ENCODE results near the gene METTL4.

METTL4 gene

GRCh38 chr18:2537296-2537695 lies 34.0 kb downstream of the METTL4 start:
- Histone ChIP-seq H3K27me3 (replicated peaks in 2 of 5; ENCODE audit: control insufficient read depth in 4 of 5, insufficient read depth in 5 of 5, low read length in 4 of 5) (no peaks in the 10 kb centered on the region), H3K36me3 (ENCODE audit: control insufficient read depth in 4 of 4, insufficient read depth in 4 of 4, low read length in 3 of 4) (peaks cover 0 to 3% (median 2%) of the 10 kb centered on the region in 4 experiments), H3K4me1 (ENCODE audit: control extremely low read depth in 1 of 4, control insufficient read depth in 4 of 4, insufficient read depth in 4 of 4, low read length in 3 of 4) (no peaks in the 10 kb centered on the region), H3K27ac (ENCODE audit: insufficient read depth in 1 of 2, low read depth in 1 of 2, low read length in 2 of 2, poor library complexity in 1 of 2, severe bottlenecking in 2 of 2) (no peak overlapping the region), H3K9me3 (ENCODE audit: control extremely low read depth in 1 of 5, control insufficient read depth in 4 of 5, insufficient read depth in 2 of 5, low read depth in 1 of 5, low read length in 4 of 5) (peaks cover 0 to 5% (median 0%) of the 10 kb centered on the region in 5 experiments), H3K4me3 (ENCODE audit: control insufficient read depth in 1 of 7, extremely low read depth in 1 of 7, insufficient read depth in 4 of 7, low read depth in 2 of 7, low read length in 6 of 7) (no peak overlapping the region)
- ChIA-PET POLR2A (no interaction called here), CTCF (interaction anchor here (0.7 to 1.8 kb wide), 2 partner anchors 10 to 1693 kb away, joined by 3 to 7 read pairs; no protein-coding TSS in a partner anchor)
- no CpG with 5 or more reads among the region's 3 CpGs for WGBS (ENCODE audit: insufficient coverage)
- no peak for DNase-seq

DNA sequence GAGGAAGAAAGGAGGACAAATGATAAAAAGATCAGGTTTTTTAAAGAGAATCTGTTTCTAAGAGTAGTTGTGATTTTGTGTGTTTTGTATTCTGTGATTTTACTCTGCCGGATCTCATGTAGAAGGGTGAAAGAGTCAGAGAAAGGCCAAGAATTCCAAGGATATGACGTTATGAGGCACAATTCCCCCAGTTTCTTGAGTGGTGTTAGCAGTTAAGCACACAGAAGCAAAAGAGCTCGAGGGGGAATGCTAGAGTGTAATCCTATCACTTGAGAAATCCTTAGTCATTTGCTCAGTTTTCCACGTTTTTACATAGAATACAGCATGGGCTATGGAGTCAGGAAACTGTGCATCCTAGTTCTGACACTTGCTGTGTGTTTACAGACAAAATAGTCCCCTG lies 34.8 kb downstream of the METTL4 start:
- H3K27me3 ChIP-seq (replicated peaks in 2 of 5; ENCODE audit: control insufficient read depth in 4 of 5, insufficient read depth in 5 of 5, low read length in 4 of 5) = no peaks in the 10 kb centered on the region
- H3K9me3 ChIP-seq (ENCODE audit: control extremely low read depth in 1 of 5, control insufficient read depth in 4 of 5, insufficient read depth in 2 of 5, low read depth in 1 of 5, low read length in 4 of 5) = peaks cover 0 to 5% (median 0%) of the 10 kb centered on the region in 5 experiments
- WGBS (ENCODE audit: insufficient coverage) = 94% methylated on average over 4 of the region's 4 CpGs
- ChIA-PET CTCF (interaction anchor here (0.6 to 1.8 kb wide), 2 partner anchors 11 to 1571 kb away, joined by 3 to 7 read pairs; no protein-coding TSS in a partner anchor), POLR2A (no interaction called here)
- no peak overlapping the region for H3K4me3 ChIP-seq (ENCODE audit: control insufficient read depth in 1 of 7, extremely low read depth in 1 of 7, insufficient read depth in 4 of 7, low read depth in 2 of 7, low read length in 6 of 7)
- H3K27ac ChIP-seq (ENCODE audit: insufficient read depth in 1 of 2, low read depth in 1 of 2, low read length in 2 of 2, poor library complexity in 1 of 2, severe bottlenecking in 2 of 2) = no peak overlapping the region
- peaks cover 0 to 3% (median 2%) of the 10 kb centered on the region in 4 experiments for H3K36me3 ChIP-seq (ENCODE audit: control insufficient read depth in 4 of 4, insufficient read depth in 4 of 4, low read length in 3 of 4)
- no peak for DNase-seq
- no peaks in the 10 kb centered on the region for H3K4me1 ChIP-seq (ENCODE audit: control extremely low read depth in 1 of 4, control insufficient read depth in 4 of 4, insufficient read depth in 4 of 4, low read length in 3 of 4)

GRCh38 chr18:2536063-2536462 lies 35.2 kb downstream of the METTL4 start:
- DNase-seq = no peak
- no peaks in the 10 kb centered on the region for H3K27me3 ChIP-seq (replicated peaks in 2 of 5; ENCODE audit: control insufficient read depth in 4 of 5, insufficient read depth in 5 of 5, low read length in 4 of 5)
- ChIA-PET CTCF (interaction anchor here (0.6 to 1.8 kb wide), 2 partner anchors 11 to 1572 kb away, joined by 3 to 7 read pairs; no protein-coding TSS in a partner anchor), POLR2A (no interaction called here)
- no peak overlapping the region for H3K27ac ChIP-seq (ENCODE audit: insufficient read depth in 1 of 2, low read depth in 1 of 2, low read length in 2 of 2, poor library complexity in 1 of 2, severe bottlenecking in 2 of 2)
- peaks cover 0 to 5% (median 0%) of the 10 kb centered on the region in 5 experiments for H3K9me3 ChIP-seq (ENCODE audit: control extremely low read depth in 1 of 5, control insufficient read depth in 4 of 5, insufficient read depth in 2 of 5, low read depth in 1 of 5, low read length in 4 of 5)
- peaks cover 0 to 3% (median 2%) of the 10 kb centered on the region in 4 experiments for H3K36me3 ChIP-seq (ENCODE audit: control insufficient read depth in 4 of 4, insufficient read depth in 4 of 4, low read length in 3 of 4)
- H3K4me3 ChIP-seq (ENCODE audit: control insufficient read depth in 1 of 7, extremely low read depth in 1 of 7, insufficient read depth in 4 of 7, low read depth in 2 of 7, low read length in 6 of 7) = no peak overlapping the region
- no peaks in the 10 kb centered on the region for H3K4me1 ChIP-seq (ENCODE audit: control extremely low read depth in 1 of 4, control insufficient read depth in 4 of 4, insufficient read depth in 4 of 4, low read length in 3 of 4)
- WGBS (ENCODE audit: insufficient coverage) = 100% methylated on average over 1 of the region's 2 CpGs

DNA sequence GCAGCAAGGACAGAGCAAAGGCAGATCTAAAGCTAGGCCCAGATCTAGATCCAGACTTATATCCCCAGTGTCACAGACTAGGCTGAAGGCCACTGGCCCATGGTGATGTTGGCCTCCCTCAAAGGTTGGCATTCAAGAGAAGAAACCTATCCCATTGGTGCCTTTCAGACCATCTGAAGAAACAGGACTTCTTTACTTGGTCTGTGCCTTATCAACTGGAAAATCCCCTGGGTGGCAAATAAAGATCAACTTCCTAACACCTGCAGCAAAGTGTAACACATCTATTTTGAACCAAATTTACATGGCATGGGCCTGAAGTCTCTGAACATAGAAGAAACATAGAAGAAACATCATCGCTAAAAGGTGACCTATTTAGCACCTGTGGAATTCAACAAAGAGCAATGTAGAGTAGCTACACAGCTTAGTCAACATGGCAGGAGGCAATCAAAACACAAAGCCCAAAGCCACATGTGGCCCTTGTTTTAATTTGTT lies 35.8 kb downstream of the METTL4 start:
- no peaks in the 10 kb centered on the region for H3K27me3 ChIP-seq (replicated peaks in 2 of 5; ENCODE audit: control insufficient read depth in 4 of 5, insufficient read depth in 5 of 5, low read length in 4 of 5)
- no peak overlapping the region for H3K27ac ChIP-seq (ENCODE audit: insufficient read depth in 1 of 2, low read depth in 1 of 2, low read length in 2 of 2, poor library complexity in 1 of 2, severe bottlenecking in 2 of 2)
- H3K9me3 ChIP-seq (ENCODE audit: control extremely low read depth in 1 of 5, control insufficient read depth in 4 of 5, insufficient read depth in 2 of 5, low read depth in 1 of 5, low read length in 4 of 5) = peaks cover 0 to 5% (median 0%) of the 10 kb centered on the region in 5 experiments
- no peak overlapping the region for H3K4me3 ChIP-seq (ENCODE audit: control insufficient read depth in 1 of 7, extremely low read depth in 1 of 7, insufficient read depth in 4 of 7, low read depth in 2 of 7, low read length in 6 of 7)
- H3K4me1 ChIP-seq (ENCODE audit: control extremely low read depth in 1 of 4, control insufficient read depth in 4 of 4, insufficient read depth in 4 of 4, low read length in 3 of 4) = no peaks in the 10 kb centered on the region
- no CpG with 5 or more reads among the region's 1 CpG for WGBS (ENCODE audit: insufficient coverage)
- POLR2A ChIA-PET = no interaction called here
- H3K36me3 ChIP-seq (ENCODE audit: control insufficient read depth in 4 of 4, insufficient read depth in 4 of 4, low read length in 3 of 4) = peaks cover 0 to 3% (median 2%) of the 10 kb centered on the region in 4 experiments
- CTCF ChIA-PET = no interaction called here
- DNase-seq = no peak

- CTCF ChIA-PET = no interaction called here
These were observed 36.4 kb downstream of the METTL4 start for GRCh38 chr18:2534906-2535305.

DNA sequence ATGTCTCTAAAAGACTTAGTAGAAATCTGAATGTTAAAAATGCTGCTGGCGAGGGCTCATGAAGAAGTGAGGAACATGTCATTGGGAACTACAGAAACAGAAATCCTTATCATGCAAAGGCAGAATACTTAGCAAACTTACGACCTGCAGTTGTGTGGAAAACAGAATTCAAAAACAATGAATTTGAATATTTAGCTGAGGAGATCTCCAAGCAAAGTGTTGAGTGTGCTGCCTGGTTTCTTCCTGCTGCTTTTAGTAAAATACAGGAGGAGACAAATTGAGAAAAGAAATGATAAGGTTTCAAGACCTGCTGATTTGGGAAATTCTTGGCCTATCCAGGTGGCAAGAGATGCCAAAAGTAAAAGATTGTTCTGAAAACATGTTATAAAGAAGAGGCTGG lies 38.5 kb downstream of the METTL4 start:
- Histone ChIP-seq H3K36me3 (ENCODE audit: control insufficient read depth in 4 of 4, insufficient read depth in 4 of 4, low read length in 3 of 4) (peaks cover 0 to 3% (median 2%) of the 10 kb centered on the region in 4 experiments), H3K4me3 (ENCODE audit: control insufficient read depth in 1 of 7, extremely low read depth in 1 of 7, insufficient read depth in 4 of 7, low read depth in 2 of 7, low read length in 6 of 7) (no peak overlapping the region), H3K27me3 (replicated peaks in 2 of 5; ENCODE audit: control insufficient read depth in 4 of 5, insufficient read depth in 5 of 5, low read length in 4 of 5) (no peaks in the 10 kb centered on the region), H3K4me1 (ENCODE audit: control extremely low read depth in 1 of 4, control insufficient read depth in 4 of 4, insufficient read depth in 4 of 4, low read length in 3 of 4) (no peaks in the 10 kb centered on the region), H3K27ac (ENCODE audit: insufficient read depth in 1 of 2, low read depth in 1 of 2, low read length in 2 of 2, poor library complexity in 1 of 2, severe bottlenecking in 2 of 2) (no peak overlapping the region), H3K9me3 (ENCODE audit: control extremely low read depth in 1 of 5, control insufficient read depth in 4 of 5, insufficient read depth in 2 of 5, low read depth in 1 of 5, low read length in 4 of 5) (peaks cover 0 to 5% (median 0%) of the 10 kb centered on the region in 5 experiments)
- no peak for DNase-seq
- POLR2A ChIA-PET = no interaction called here
- CTCF ChIA-PET = no interaction called here
- WGBS (ENCODE audit: insufficient coverage) = 100% methylated on average over 2 of the region's 2 CpGs

More at GRCh38 chr18:2534906-2535305, 36.4 kb downstream of the METTL4 start:
- WGBS (ENCODE audit: insufficient coverage) = no CpG with 5 or more reads among the region's 1 CpG
- Histone ChIP-seq H3K36me3 (ENCODE audit: control insufficient read depth in 4 of 4, insufficient read depth in 4 of 4, low read length in 3 of 4) (peaks cover 0 to 3% (median 2%) of the 10 kb centered on the region in 4 experiments), H3K9me3 (ENCODE audit: control extremely low read depth in 1 of 5, control insufficient read depth in 4 of 5, insufficient read depth in 2 of 5, low read depth in 1 of 5, low read length in 4 of 5) (peaks cover 0 to 5% (median 0%) of the 10 kb centered on the region in 5 experiments), H3K4me3 (ENCODE audit: control insufficient read depth in 1 of 7, extremely low read depth in 1 of 7, insufficient read depth in 4 of 7, low read depth in 2 of 7, low read length in 6 of 7) (no peak overlapping the region), H3K27me3 (replicated peaks in 2 of 5; ENCODE audit: control insufficient read depth in 4 of 5, insufficient read depth in 5 of 5, low read length in 4 of 5) (no peaks in the 10 kb centered on the region), H3K27ac (ENCODE audit: insufficient read depth in 1 of 2, low read depth in 1 of 2, low read length in 2 of 2, poor library complexity in 1 of 2, severe bottlenecking in 2 of 2) (no peak overlapping the region), H3K4me1 (ENCODE audit: control extremely low read depth in 1 of 4, control insufficient read depth in 4 of 4, insufficient read depth in 4 of 4, low read length in 3 of 4) (no peaks in the 10 kb centered on the region)
- DNase-seq = no peak
- POLR2A ChIA-PET = no interaction called here

GRCh38 chr18:2531751-2532150 lies 39.6 kb downstream of the METTL4 start:
- DNase-seq = no peak
- ChIA-PET POLR2A (no interaction called here), CTCF (no interaction called here)
- 88% methylated on average over 1 of the region's 2 CpGs for WGBS (ENCODE audit: insufficient coverage)
- H3K36me3 ChIP-seq (ENCODE audit: control insufficient read depth in 4 of 4, insufficient read depth in 4 of 4, low read length in 3 of 4) = peaks cover 0 to 3% (median 2%) of the 10 kb centered on the region in 4 experiments
- peaks cover 0 to 5% (median 0%) of the 10 kb centered on the region in 5 experiments for H3K9me3 ChIP-seq (ENCODE audit: control extremely low read depth in 1 of 5, control insufficient read depth in 4 of 5, insufficient read depth in 2 of 5, low read depth in 1 of 5, low read length in 4 of 5)
- H3K27ac ChIP-seq (ENCODE audit: insufficient read depth in 1 of 2, low read depth in 1 of 2, low read length in 2 of 2, poor library complexity in 1 of 2, severe bottlenecking in 2 of 2) = no peak overlapping the region
- H3K4me3 ChIP-seq (ENCODE audit: control insufficient read depth in 1 of 7, extremely low read depth in 1 of 7, insufficient read depth in 4 of 7, low read depth in 2 of 7, low read length in 6 of 7) = no peak overlapping the region
- no peaks in the 10 kb centered on the region for H3K27me3 ChIP-seq (replicated peaks in 2 of 5; ENCODE audit: control insufficient read depth in 4 of 5, insufficient read depth in 5 of 5, low read length in 4 of 5)
- H3K4me1 ChIP-seq (ENCODE audit: control extremely low read depth in 1 of 4, control insufficient read depth in 4 of 4, insufficient read depth in 4 of 4, low read length in 3 of 4) = no peaks in the 10 kb centered on the region
